Measurements from ENCODE around the gene CD96.

DNA sequence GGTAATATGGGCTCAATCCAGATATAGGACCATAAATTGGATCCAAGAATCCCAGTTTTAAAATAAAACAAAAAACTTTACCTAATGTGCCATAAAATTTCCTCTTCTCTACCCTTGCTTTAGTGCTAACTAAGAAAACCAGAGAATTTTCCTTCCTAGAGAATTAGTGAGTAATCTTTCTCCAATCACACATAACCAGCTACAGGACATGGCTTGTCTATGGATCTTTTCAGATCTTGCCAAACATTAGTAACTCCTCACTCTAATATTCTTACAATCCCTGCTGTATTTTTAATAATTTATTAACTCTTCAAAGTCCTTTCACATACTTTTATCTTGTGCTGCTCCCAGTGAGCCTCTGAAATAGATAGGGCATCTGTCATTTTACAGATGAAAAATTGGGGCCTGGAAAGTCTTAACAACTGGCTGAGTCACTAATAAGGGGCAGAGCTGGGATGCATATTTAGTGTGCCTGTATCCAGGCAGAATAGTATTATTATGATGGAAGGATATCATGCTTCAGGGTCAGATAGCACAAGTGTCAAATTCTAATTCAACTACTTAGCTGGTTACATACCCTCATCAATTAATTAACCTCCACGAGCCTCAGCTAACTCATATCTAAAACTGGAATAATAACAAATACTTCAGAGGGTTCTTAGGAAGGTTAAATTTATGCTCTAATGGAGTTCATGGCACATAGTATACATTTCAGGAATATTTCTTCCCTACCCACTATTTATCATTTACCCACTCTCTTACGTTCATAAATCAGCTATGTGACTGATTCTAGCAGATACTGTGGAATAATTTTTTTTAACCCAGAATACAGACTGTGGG, 47.5 kb downstream of the CD96 start:
- no peak for TF ChIP-seq CTCF (IDR thresholded peaks at IDR 0.05)
- no peak for TF ChIP-seq POLR2AphosphoS5 (IDR thresholded peaks at IDR 0.05)

Data from breast epithelium (tissue), 3 donors.